DOHH2 (cell line): ENCODE results near the gene SAMD14.

Experiments used
- EZH2phosphoT487 ChIP-seq: fragments of 200-600 bp; sonication (generic); IDR thresholded peaks from 2 replicates; pipeline ENCODE4 v1.6.1; 2017; ENCODE audit warnings: borderline replicate concordance, mild to moderate bottlenecking, antibody characterized with exemption, low read length, moderate library complexity, mixed read lengths
- TF ChIP-seq, protein P1 (sequence below): fragments of 200-600 bp; sonication (generic); IDR thresholded peaks from one replicate; pipeline ENCODE4 v1.5.1; 2014; ENCODE audit warnings: antibody characterized with exemption, mild to moderate bottlenecking, low read depth, low read length; ENCODE audit not compliant: poor library complexity, severe bottlenecking

DNA sequence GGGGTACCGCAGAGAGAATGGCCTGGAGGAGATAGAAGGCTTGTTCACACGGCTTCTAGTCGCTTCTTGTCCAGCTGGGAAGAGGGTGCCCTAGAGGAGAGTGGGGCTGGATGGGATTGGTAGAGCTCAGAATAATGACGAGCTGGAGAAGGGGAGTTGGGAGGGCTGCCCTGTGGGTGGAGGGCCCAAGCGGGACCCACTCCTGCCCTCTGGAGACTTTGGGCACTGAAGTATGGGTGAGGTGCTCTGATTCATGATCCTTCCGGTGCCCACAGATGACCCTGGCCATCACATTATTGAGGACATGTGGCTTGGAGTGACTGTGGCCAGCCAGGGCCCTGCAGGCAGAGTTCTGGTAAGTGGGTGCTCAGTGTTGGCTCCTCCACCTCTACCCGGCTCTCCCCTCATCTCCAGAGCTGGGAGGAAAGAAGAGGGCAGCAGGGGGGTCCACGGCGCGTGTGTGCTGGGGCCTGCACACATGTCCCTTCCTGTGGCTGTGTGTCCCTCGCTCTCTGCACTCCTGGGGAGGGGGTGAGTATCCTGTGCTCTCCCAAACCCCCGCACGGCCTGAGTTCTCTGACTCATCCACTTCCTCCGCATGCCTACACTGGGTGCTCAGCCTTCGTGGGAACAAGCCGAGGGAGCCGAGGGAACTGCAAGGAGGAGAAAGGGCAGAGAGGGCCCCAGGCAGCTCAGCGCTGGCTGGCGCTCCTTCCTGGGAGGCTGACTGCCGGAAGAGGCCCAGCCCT, 65.5 kb downstream of the SAMD14 start:
- TF ChIP-seq, protein P1, sequence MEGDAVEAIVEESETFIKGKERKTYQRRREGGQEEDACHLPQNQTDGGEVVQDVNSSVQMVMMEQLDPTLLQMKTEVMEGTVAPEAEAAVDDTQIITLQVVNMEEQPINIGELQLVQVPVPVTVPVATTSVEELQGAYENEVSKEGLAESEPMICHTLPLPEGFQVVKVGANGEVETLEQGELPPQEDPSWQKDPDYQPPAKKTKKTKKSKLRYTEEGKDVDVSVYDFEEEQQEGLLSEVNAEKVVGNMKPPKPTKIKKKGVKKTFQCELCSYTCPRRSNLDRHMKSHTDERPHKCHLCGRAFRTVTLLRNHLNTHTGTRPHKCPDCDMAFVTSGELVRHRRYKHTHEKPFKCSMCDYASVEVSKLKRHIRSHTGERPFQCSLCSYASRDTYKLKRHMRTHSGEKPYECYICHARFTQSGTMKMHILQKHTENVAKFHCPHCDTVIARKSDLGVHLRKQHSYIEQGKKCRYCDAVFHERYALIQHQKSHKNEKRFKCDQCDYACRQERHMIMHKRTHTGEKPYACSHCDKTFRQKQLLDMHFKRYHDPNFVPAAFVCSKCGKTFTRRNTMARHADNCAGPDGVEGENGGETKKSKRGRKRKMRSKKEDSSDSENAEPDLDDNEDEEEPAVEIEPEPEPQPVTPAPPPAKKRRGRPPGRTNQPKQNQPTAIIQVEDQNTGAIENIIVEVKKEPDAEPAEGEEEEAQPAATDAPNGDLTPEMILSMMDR, result no peak
- no peak for TF ChIP-seq EZH2phosphoT487
